ENCODE data around the gene UBE2R2.
"Not testable (repeated sequence)": the region's sequence is repeated elsewhere in the genome, so short reads cannot be mapped to it uniquely, and the experiment has no call there.

Gene UBE2R2

GRCh38 chr9:33843312-33843961 lies 26.5 kb downstream of the UBE2R2 start:
- no peak overlapping the region for H3K27ac ChIP-seq (ENCODE audit: low read depth, low read length, severe bottlenecking)
- peaks cover 3% of the 10 kb centered on the region for H3K4me1 ChIP-seq (ENCODE audit: control insufficient read depth, insufficient read depth, low read length, poor library complexity, severe bottlenecking)
- H3K36me3 ChIP-seq (ENCODE audit: control insufficient read depth, insufficient read depth, low read length), result peaks cover 21% of the 10 kb centered on the region
- H3K4me3 ChIP-seq (ENCODE audit: extremely low read depth, insufficient read depth, low read length, poor library complexity, severe bottlenecking), result no peak overlapping the region
- WGBS, 2 experiments (ENCODE audit: insufficient coverage in 2 of 2), result 100% methylated on average over 1 to 2 of the region's 5 CpGs
- no peaks in the 10 kb centered on the region for H3K9me3 ChIP-seq (ENCODE audit: control insufficient read depth, low read length)

GRCh38 chr9:33846231-33846630 lies 29.3 kb downstream of the UBE2R2 start:
- Histone ChIP-seq H3K9me3 (ENCODE audit: control insufficient read depth, low read length) (no peaks in the 10 kb centered on the region), H3K4me3 (ENCODE audit: extremely low read depth, insufficient read depth, low read length, poor library complexity, severe bottlenecking) (no peak overlapping the region), H3K4me1 (ENCODE audit: control insufficient read depth, insufficient read depth, low read length, poor library complexity, severe bottlenecking) (no peaks in the 10 kb centered on the region), H3K27ac (ENCODE audit: low read depth, low read length, severe bottlenecking) (no peak overlapping the region), H3K36me3 (ENCODE audit: control insufficient read depth, insufficient read depth, low read length) (peaks cover 19% of the 10 kb centered on the region)
- no CpG with 5 or more reads among the region's 4 CpGs for WGBS, 2 experiments (ENCODE audit: insufficient coverage in 2 of 2)

GRCh38 chr9:33847894-33848205 lies 30.9 kb downstream of the UBE2R2 start:
- 100% methylated on average over 2 of the region's 3 CpGs; no CpG with 5 or more reads in 1 of the 2 experiments for WGBS, 2 experiments (ENCODE audit: insufficient coverage in 2 of 2)
- not testable (repeated sequence) for H3K9me3 ChIP-seq (ENCODE audit: control insufficient read depth, low read length); H3K4me1 ChIP-seq (ENCODE audit: control insufficient read depth, insufficient read depth, low read length, poor library complexity, severe bottlenecking); H3K27ac ChIP-seq (ENCODE audit: low read depth, low read length, severe bottlenecking); H3K4me3 ChIP-seq (ENCODE audit: extremely low read depth, insufficient read depth, low read length, poor library complexity, severe bottlenecking)
- peaks cover 19% of the 10 kb centered on the region for H3K36me3 ChIP-seq (ENCODE audit: control insufficient read depth, insufficient read depth, low read length)

GRCh38 chr9:33850267-33850629 lies 33.3 kb downstream of the UBE2R2 start:
- H3K4me3 ChIP-seq (ENCODE audit: extremely low read depth, insufficient read depth, low read length, poor library complexity, severe bottlenecking), result no peak overlapping the region
- H3K27ac ChIP-seq (ENCODE audit: low read depth, low read length, severe bottlenecking), result no peak overlapping the region
- WGBS, 2 experiments (ENCODE audit: insufficient coverage in 2 of 2), result 91 to 96% methylated on average over 3 to 4 of the region's 4 CpGs
- no peaks in the 10 kb centered on the region for H3K4me1 ChIP-seq (ENCODE audit: control insufficient read depth, insufficient read depth, low read length, poor library complexity, severe bottlenecking)
- no peaks in the 10 kb centered on the region for H3K9me3 ChIP-seq (ENCODE audit: control insufficient read depth, low read length)
- H3K36me3 ChIP-seq (ENCODE audit: control insufficient read depth, insufficient read depth, low read length), result peaks cover 8% of the 10 kb centered on the region

GRCh38 chr9:33850677-33851076 lies 33.7 kb downstream of the UBE2R2 start:
- peaks cover 10% of the 10 kb centered on the region for H3K36me3 ChIP-seq (ENCODE audit: control insufficient read depth, insufficient read depth, low read length)
- no peak overlapping the region for H3K4me3 ChIP-seq (ENCODE audit: extremely low read depth, insufficient read depth, low read length, poor library complexity, severe bottlenecking)
- no peaks in the 10 kb centered on the region for H3K9me3 ChIP-seq (ENCODE audit: control insufficient read depth, low read length)
- no peaks in the 10 kb centered on the region for H3K4me1 ChIP-seq (ENCODE audit: control insufficient read depth, insufficient read depth, low read length, poor library complexity, severe bottlenecking)
- no peak overlapping the region for H3K27ac ChIP-seq (ENCODE audit: low read depth, low read length, severe bottlenecking)

- no peaks in the 10 kb centered on the region for H3K4me1 ChIP-seq (ENCODE audit: control insufficient read depth, insufficient read depth, low read length, poor library complexity, severe bottlenecking)
- no peaks in the 10 kb centered on the region for H3K9me3 ChIP-seq (ENCODE audit: control insufficient read depth, low read length)
- no peak overlapping the region for H3K4me3 ChIP-seq (ENCODE audit: extremely low read depth, insufficient read depth, low read length, poor library complexity, severe bottlenecking)
- H3K27ac ChIP-seq (ENCODE audit: low read depth, low read length, severe bottlenecking), result no peak overlapping the region
- no CpG with 5 or more reads among the region's 1 CpG for whole genome bisulfite sequencing, 2 experiments (ENCODE audit: insufficient coverage in 2 of 2)
- H3K36me3 ChIP-seq (ENCODE audit: control insufficient read depth, insufficient read depth, low read length), result peaks cover 10% of the 10 kb centered on the region
These were observed 34.3 kb downstream of the UBE2R2 start for GRCh38 chr9:33851301-33851700.

GRCh38 chr9:33852216-33852826 lies 35.4 kb downstream of the UBE2R2 start:
- Histone ChIP-seq H3K27ac (ENCODE audit: low read depth, low read length, severe bottlenecking) (no peak overlapping the region), H3K36me3 (ENCODE audit: control insufficient read depth, insufficient read depth, low read length) (peaks cover 10% of the 10 kb centered on the region), H3K4me1 (ENCODE audit: control insufficient read depth, insufficient read depth, low read length, poor library complexity, severe bottlenecking) (no peaks in the 10 kb centered on the region), H3K9me3 (ENCODE audit: control insufficient read depth, low read length) (no peaks in the 10 kb centered on the region), H3K4me3 (ENCODE audit: extremely low read depth, insufficient read depth, low read length, poor library complexity, severe bottlenecking) (no peak overlapping the region)
- 95 to 97% methylated on average over 5 to 6 of the region's 8 CpGs for WGBS, 2 experiments (ENCODE audit: insufficient coverage in 2 of 2)

- no peaks in the 10 kb centered on the region for H3K9me3 ChIP-seq (ENCODE audit: control insufficient read depth, low read length)
- no peaks in the 10 kb centered on the region for H3K4me1 ChIP-seq (ENCODE audit: control insufficient read depth, insufficient read depth, low read length, poor library complexity, severe bottlenecking)
- no peak overlapping the region for H3K27ac ChIP-seq (ENCODE audit: low read depth, low read length, severe bottlenecking)
- H3K4me3 ChIP-seq (ENCODE audit: extremely low read depth, insufficient read depth, low read length, poor library complexity, severe bottlenecking), result no peak overlapping the region
- peaks cover 19% of the 10 kb centered on the region for H3K36me3 ChIP-seq (ENCODE audit: control insufficient read depth, insufficient read depth, low read length)
These were observed 39.3 kb downstream of the UBE2R2 start for GRCh38 chr9:33856247-33856646.

GRCh38 chr9:33858423-33858822 lies 41.5 kb downstream of the UBE2R2 start:
- Histone ChIP-seq H3K4me3 (ENCODE audit: extremely low read depth, insufficient read depth, low read length, poor library complexity, severe bottlenecking) (no peak overlapping the region), H3K4me1 (ENCODE audit: control insufficient read depth, insufficient read depth, low read length, poor library complexity, severe bottlenecking) (no peaks in the 10 kb centered on the region), H3K36me3 (ENCODE audit: control insufficient read depth, insufficient read depth, low read length) (peaks cover 36% of the 10 kb centered on the region), H3K9me3 (ENCODE audit: control insufficient read depth, low read length) (no peaks in the 10 kb centered on the region), H3K27ac (ENCODE audit: low read depth, low read length, severe bottlenecking) (no peak overlapping the region)
- WGBS, 2 experiments (ENCODE audit: insufficient coverage in 2 of 2), result 92 to 96% methylated on average over 2 of the region's 3 CpGs

- Histone ChIP-seq H3K9me3 (ENCODE audit: control insufficient read depth, low read length) (no peaks in the 10 kb centered on the region), H3K4me1 (ENCODE audit: control insufficient read depth, insufficient read depth, low read length, poor library complexity, severe bottlenecking) (no peaks in the 10 kb centered on the region), H3K36me3 (ENCODE audit: control insufficient read depth, insufficient read depth, low read length) (peaks cover 40% of the 10 kb centered on the region), H3K4me3 (ENCODE audit: extremely low read depth, insufficient read depth, low read length, poor library complexity, severe bottlenecking) (no peak overlapping the region), H3K27ac (ENCODE audit: low read depth, low read length, severe bottlenecking) (peak overlapping the region; percentile 10)
- WGBS, 2 experiments (ENCODE audit: insufficient coverage in 2 of 2), result no CpG with 5 or more reads among the region's 1 CpG
These were observed 43.4 kb downstream of the UBE2R2 start for GRCh38 chr9:33860200-33860871.

- Histone ChIP-seq H3K27ac (ENCODE audit: low read depth, low read length, severe bottlenecking) (no peak overlapping the region), H3K36me3 (ENCODE audit: control insufficient read depth, insufficient read depth, low read length) (peaks cover 43% of the 10 kb centered on the region), H3K4me3 (ENCODE audit: extremely low read depth, insufficient read depth, low read length, poor library complexity, severe bottlenecking) (no peak overlapping the region), H3K4me1 (ENCODE audit: control insufficient read depth, insufficient read depth, low read length, poor library complexity, severe bottlenecking) (no peaks in the 10 kb centered on the region), H3K9me3 (ENCODE audit: control insufficient read depth, low read length) (no peaks in the 10 kb centered on the region)
- 95 to 97% methylated on average over 6 to 7 of the region's 10 CpGs for WGBS, 2 experiments (ENCODE audit: insufficient coverage in 2 of 2)
These were observed 45.0 kb downstream of the UBE2R2 start for GRCh38 chr9:33861917-33862453.

Measured in mesodermal cell (in vitro differentiated cells).